GM23338 (cell line): ENCODE data around the gene NRCAM. TPM values are rescaled to one million over a fixed set of nuclear protein-coding genes. Genes with fewer than 3 reads are reported as not detected.

Experiments
- ATAC-seq: fragments of 200-7000 bp; cut with Tn5 transposase; 3 replicates; pipeline ENCODE4 v1.9.1; 2020
- DNase-seq: peaks from one replicate; pipeline ENCODE4 v3.0.0-alpha.2; 2015; ENCODE audit warnings: low spot score
- H2AFZ ChIP-seq: fragments of 200-600 bp; sonication (generic); 2 replicates; pipeline ENCODE4 v1.8.0; 2016; ENCODE audit warnings: antibody characterized with exemption, mild to moderate bottlenecking, moderate library complexity
- H3F3A ChIP-seq: fragments of 200-600 bp; sonication (generic); replicated peaks from 2 replicates; pipeline ENCODE4 v1.8.0; 2017; ENCODE audit warnings: antibody characterized with exemption, mixed run types, low read depth
- H3K27ac ChIP-seq: fragments of 200-600 bp; sonication (generic); 2 replicates; pipeline ENCODE4 v1.6.1; 2016; ENCODE audit warnings: low read depth
- H3K27me3 ChIP-seq: fragments of 200-600 bp; sonication (generic); 2 replicates; pipeline ENCODE4 v1.8.0; 2016; ENCODE audit warnings: mild to moderate bottlenecking, mixed run types, moderate library complexity; ENCODE audit not compliant: insufficient read depth
- H3K36me3 ChIP-seq: fragments of 200-600 bp; sonication (generic); 2 replicates; pipeline ENCODE4 v1.8.0; 2016; ENCODE audit warnings: mild to moderate bottlenecking; ENCODE audit not compliant: insufficient read depth
- H3K4me1 ChIP-seq: fragments of 200-600 bp; sonication (generic); 2 replicates; pipeline ENCODE4 v1.8.0; 2016; ENCODE audit warnings: mild to moderate bottlenecking, moderate library complexity; ENCODE audit not compliant: insufficient read depth
- H3K4me2 ChIP-seq: fragments of 200-600 bp; sonication (generic); 2 replicates; pipeline ENCODE4 v1.7.1; 2017; ENCODE audit warnings: mixed run types
- H3K4me3 ChIP-seq: fragments of 200-600 bp; sonication (generic); 2 replicates; pipeline ENCODE4 v1.6.1; 2016; ENCODE audit warnings: mixed run types
- H3K79me2 ChIP-seq: fragments of 200-600 bp; sonication (generic); replicated peaks from 2 replicates; pipeline ENCODE4 v1.8.0; 2017; ENCODE audit warnings: mild to moderate bottlenecking; ENCODE audit not compliant: insufficient read depth
- H3K9me2 ChIP-seq: fragments of 200-600 bp; sonication (generic); 2 replicates; pipeline ENCODE4 v1.8.0; 2017; ENCODE audit not compliant: insufficient read depth
- H4K20me1 ChIP-seq: fragments of 200-600 bp; sonication (generic); replicated peaks from 2 replicates; pipeline ENCODE4 v1.8.0; 2017; ENCODE audit warnings: mild to moderate bottlenecking; ENCODE audit not compliant: insufficient read depth
- H3K27ac Mint-ChIP-seq: 2 replicates; pipeline ENCODE4 v1.8.0; 2020; ENCODE audit warnings: inconsistent platforms, mild to moderate bottlenecking, moderate library complexity, mixed read lengths
- H3K27me3 Mint-ChIP-seq: 3 replicates; pipeline ENCODE4 v1.8.0; 2022; ENCODE audit warnings: low read depth, mild to moderate bottlenecking, moderate library complexity, mixed read lengths, inconsistent platforms; ENCODE audit not compliant: insufficient read depth, poor library complexity
- H3K36me3 Mint-ChIP-seq: 3 replicates; pipeline ENCODE4 v1.8.0; 2021; ENCODE audit warnings: low read depth, mild to moderate bottlenecking, inconsistent platforms, moderate library complexity, mixed read lengths
- H3K4me1 Mint-ChIP-seq: 3 replicates; pipeline ENCODE4 v1.8.0; 2020; ENCODE audit warnings: mild to moderate bottlenecking, inconsistent platforms, mixed read lengths
- H3K4me3 Mint-ChIP-seq: 3 replicates; pipeline ENCODE4 v1.8.0; 2021; ENCODE audit warnings: moderate library complexity, mild to moderate bottlenecking, inconsistent platforms, mixed read lengths
- H3K9me3 Mint-ChIP-seq: 3 replicates; pipeline ENCODE4 v1.8.0; 2020; ENCODE audit warnings: moderate library complexity, mild to moderate bottlenecking, inconsistent platforms, mixed read lengths
- EZH2 ChIP-seq: fragments of 200-600 bp; sonication (generic); IDR thresholded peaks from one replicate; pipeline ENCODE4 v1.8.0; 2017; ENCODE audit warnings: antibody characterized with exemption, mild to moderate bottlenecking, low read depth; ENCODE audit not compliant: unreplicated experiment
- JUNB ChIP-seq: IDR thresholded peaks from one replicate; pipeline ENCODE4 v1.6.1; 2016; ENCODE audit warnings: antibody characterized with exemption; ENCODE audit not compliant: unreplicated experiment
- POLR2AphosphoS5 ChIP-seq: IDR thresholded peaks from 2 replicates; pipeline ENCODE4 v1.6.1; 2016; ENCODE audit warnings: antibody characterized with exemption, low read depth
- ZNF114 ChIP-seq: fragments of 250-450 bp; sonication (Bioruptor Pico); IDR thresholded peaks from 2 replicates; pipeline ENCODE4 v1.5.0; 2020; ENCODE audit warnings: mild to moderate bottlenecking, moderate library complexity
- ZNF331 ChIP-seq: fragments of 250-450 bp; sonication (Bioruptor Pico); IDR thresholded peaks from 2 replicates; pipeline ENCODE4 v1.5.0; 2020; ENCODE audit warnings: low read depth, mild to moderate bottlenecking, moderate library complexity
- polyA plus RNA-seq: library from polyadenylated mRNA; unstranded; fragments of >200 nt; fragmentation: Nextera tagmentation; extraction: Ambion mirVana; gene quantifications from 2 replicates; pipeline ENCODE4 v1.2.1, GENCODE V29; 2016
- total RNA-seq: library from RNA; depleted of rRNA; stranded (reverse); fragments of >200 nt; shearing (Covaris generic); gene quantifications from 2 replicates; pipeline ENCODE4 v1.2.3, GENCODE V29; 2014
- TF ChIP-seq, protein P1 (sequence below): IDR thresholded peaks from one replicate; pipeline ENCODE4 v1.6.1; 2018; ENCODE audit warnings: antibody characterized with exemption; ENCODE audit not compliant: unreplicated experiment
- TF ChIP-seq, protein P2 (sequence below): fragments of 250-450 bp; sonication (Bioruptor Pico); IDR thresholded peaks from 2 replicates; pipeline ENCODE4 v1.5.0; 2020; ENCODE audit warnings: mild to moderate bottlenecking, moderate library complexity
- TF ChIP-seq, protein P3 (sequence below): IDR thresholded peaks from 2 replicates; pipeline ENCODE4 v1.6.1; 2016; ENCODE audit warnings: antibody characterized with exemption

NRCAM gene
- total and polyA plus RNA-seq, 2 experiments from 2014 or later = 2.5 to 6.8 TPM

DNA sequence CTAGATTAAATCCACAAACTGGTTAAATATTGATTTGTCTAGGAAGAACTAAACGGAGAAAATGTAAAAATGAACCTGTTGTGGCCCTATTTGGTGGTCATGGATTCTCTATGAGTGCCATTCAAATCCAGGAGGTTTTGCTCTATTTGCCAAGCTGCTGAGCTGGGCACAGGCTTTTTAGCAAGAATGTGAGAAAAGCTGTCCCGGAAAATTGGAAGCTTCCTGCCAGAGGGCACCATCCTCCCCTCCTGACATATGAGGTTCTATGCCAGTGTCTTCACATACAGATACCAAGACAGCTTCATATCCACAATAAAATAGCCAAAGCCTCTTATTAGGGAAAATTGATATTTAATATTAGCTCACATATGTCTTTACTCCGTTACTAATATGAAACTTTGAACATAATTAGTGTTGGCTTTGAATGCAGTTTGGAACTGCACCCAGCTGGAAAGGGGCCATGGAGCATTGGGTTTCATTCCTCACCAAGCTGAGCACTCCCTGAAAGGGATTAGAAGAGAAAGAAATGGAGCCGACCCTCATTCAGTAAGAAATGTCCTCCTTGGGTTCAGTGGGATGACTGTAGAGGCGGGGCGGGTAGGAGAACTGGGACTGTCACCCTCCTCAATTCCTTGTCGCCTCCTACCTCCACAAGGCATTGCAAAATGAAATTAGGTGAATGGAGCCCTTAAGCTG, 47.8 kb downstream of the NRCAM start:
- no peak overlapping the region for H3K27ac Mint-ChIP-seq
- peaks cover 2% of the 10 kb centered on the region for H3K27me3 Mint-ChIP-seq
- H3K4me1 ChIP-seq = no peaks in the 10 kb centered on the region
- no peaks in the 10 kb centered on the region for H3K36me3 ChIP-seq
- no peaks in the 10 kb centered on the region for H3F3A ChIP-seq
- H3K27ac ChIP-seq = no peak overlapping the region
- DNase-seq = no peak
- H3K79me2 ChIP-seq = no peaks in the 10 kb centered on the region
- no peak for TF ChIP-seq ZNF114 (CRISPR knock-in tag)
- TF ChIP-seq, protein P1, sequence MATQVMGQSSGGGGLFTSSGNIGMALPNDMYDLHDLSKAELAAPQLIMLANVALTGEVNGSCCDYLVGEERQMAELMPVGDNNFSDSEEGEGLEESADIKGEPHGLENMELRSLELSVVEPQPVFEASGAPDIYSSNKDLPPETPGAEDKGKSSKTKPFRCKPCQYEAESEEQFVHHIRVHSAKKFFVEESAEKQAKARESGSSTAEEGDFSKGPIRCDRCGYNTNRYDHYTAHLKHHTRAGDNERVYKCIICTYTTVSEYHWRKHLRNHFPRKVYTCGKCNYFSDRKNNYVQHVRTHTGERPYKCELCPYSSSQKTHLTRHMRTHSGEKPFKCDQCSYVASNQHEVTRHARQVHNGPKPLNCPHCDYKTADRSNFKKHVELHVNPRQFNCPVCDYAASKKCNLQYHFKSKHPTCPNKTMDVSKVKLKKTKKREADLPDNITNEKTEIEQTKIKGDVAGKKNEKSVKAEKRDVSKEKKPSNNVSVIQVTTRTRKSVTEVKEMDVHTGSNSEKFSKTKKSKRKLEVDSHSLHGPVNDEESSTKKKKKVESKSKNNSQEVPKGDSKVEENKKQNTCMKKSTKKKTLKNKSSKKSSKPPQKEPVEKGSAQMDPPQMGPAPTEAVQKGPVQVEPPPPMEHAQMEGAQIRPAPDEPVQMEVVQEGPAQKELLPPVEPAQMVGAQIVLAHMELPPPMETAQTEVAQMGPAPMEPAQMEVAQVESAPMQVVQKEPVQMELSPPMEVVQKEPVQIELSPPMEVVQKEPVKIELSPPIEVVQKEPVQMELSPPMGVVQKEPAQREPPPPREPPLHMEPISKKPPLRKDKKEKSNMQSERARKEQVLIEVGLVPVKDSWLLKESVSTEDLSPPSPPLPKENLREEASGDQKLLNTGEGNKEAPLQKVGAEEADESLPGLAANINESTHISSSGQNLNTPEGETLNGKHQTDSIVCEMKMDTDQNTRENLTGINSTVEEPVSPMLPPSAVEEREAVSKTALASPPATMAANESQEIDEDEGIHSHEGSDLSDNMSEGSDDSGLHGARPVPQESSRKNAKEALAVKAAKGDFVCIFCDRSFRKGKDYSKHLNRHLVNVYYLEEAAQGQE = no peak
- TF ChIP-seq POLR2AphosphoS5 = no peak
- TF ChIP-seq EZH2 = no peak
- TF ChIP-seq JUNB = no peak
- ATAC-seq = no peak
- no peaks in the 10 kb centered on the region for H4K20me1 ChIP-seq
- H3K4me1 Mint-ChIP-seq = no peaks in the 10 kb centered on the region
- H3K36me3 Mint-ChIP-seq = no peaks in the 10 kb centered on the region
- no peaks in the 10 kb centered on the region for H3K9me3 Mint-ChIP-seq
- H3K4me2 ChIP-seq = no peak overlapping the region
- no peak overlapping the region for H2AFZ ChIP-seq
- no peak overlapping the region for H3K4me3 ChIP-seq
- H3K27me3 ChIP-seq = no peaks in the 10 kb centered on the region
- H3K4me3 Mint-ChIP-seq = no peak overlapping the region
- H3K9me2 ChIP-seq = no peaks in the 10 kb centered on the region

DNA sequence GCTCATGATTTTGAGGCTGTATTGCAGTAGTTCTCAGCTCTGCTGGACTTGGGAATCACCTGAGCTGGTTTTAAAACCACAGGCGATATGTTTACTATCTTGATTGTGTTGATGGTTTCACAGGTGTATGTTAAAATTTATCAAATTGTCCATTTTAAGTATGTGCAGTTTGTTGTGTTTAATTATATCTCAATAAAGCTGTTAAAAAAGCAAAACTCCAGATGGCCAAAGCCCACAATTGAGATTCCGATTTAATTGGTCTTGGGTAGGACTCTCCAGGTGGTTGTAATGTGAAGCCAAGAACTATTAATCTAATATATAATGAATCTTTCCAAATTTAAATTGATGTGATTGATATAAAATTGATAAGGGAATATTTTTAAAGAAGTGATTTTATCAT, 48.6 kb downstream of the NRCAM start:
- H3K4me2 ChIP-seq = no peak overlapping the region
- no peaks in the 10 kb centered on the region for H3K79me2 ChIP-seq
- ATAC-seq (no peak), DNase-seq (no peak)
- H3K4me1 ChIP-seq = no peaks in the 10 kb centered on the region
- peaks cover 2% of the 10 kb centered on the region for H3K27me3 Mint-ChIP-seq
- H4K20me1 ChIP-seq = no peaks in the 10 kb centered on the region
- no peaks in the 10 kb centered on the region for H3K27me3 ChIP-seq
- H3K9me2 ChIP-seq = no peaks in the 10 kb centered on the region
- no peak overlapping the region for H3K27ac Mint-ChIP-seq
- no peaks in the 10 kb centered on the region for H3K9me3 Mint-ChIP-seq
- no peak overlapping the region for H3K4me3 ChIP-seq
- H2AFZ ChIP-seq = no peak overlapping the region
- no peaks in the 10 kb centered on the region for H3K36me3 ChIP-seq
- H3K36me3 Mint-ChIP-seq = no peaks in the 10 kb centered on the region
- no peak overlapping the region for H3K4me3 Mint-ChIP-seq
- no peaks in the 10 kb centered on the region for H3K4me1 Mint-ChIP-seq
- no peaks in the 10 kb centered on the region for H3F3A ChIP-seq
- H3K27ac ChIP-seq = no peak overlapping the region
- no peak for TF ChIP-seq ZNF331 (CRISPR knock-in tag)
- TF ChIP-seq, protein P2, sequence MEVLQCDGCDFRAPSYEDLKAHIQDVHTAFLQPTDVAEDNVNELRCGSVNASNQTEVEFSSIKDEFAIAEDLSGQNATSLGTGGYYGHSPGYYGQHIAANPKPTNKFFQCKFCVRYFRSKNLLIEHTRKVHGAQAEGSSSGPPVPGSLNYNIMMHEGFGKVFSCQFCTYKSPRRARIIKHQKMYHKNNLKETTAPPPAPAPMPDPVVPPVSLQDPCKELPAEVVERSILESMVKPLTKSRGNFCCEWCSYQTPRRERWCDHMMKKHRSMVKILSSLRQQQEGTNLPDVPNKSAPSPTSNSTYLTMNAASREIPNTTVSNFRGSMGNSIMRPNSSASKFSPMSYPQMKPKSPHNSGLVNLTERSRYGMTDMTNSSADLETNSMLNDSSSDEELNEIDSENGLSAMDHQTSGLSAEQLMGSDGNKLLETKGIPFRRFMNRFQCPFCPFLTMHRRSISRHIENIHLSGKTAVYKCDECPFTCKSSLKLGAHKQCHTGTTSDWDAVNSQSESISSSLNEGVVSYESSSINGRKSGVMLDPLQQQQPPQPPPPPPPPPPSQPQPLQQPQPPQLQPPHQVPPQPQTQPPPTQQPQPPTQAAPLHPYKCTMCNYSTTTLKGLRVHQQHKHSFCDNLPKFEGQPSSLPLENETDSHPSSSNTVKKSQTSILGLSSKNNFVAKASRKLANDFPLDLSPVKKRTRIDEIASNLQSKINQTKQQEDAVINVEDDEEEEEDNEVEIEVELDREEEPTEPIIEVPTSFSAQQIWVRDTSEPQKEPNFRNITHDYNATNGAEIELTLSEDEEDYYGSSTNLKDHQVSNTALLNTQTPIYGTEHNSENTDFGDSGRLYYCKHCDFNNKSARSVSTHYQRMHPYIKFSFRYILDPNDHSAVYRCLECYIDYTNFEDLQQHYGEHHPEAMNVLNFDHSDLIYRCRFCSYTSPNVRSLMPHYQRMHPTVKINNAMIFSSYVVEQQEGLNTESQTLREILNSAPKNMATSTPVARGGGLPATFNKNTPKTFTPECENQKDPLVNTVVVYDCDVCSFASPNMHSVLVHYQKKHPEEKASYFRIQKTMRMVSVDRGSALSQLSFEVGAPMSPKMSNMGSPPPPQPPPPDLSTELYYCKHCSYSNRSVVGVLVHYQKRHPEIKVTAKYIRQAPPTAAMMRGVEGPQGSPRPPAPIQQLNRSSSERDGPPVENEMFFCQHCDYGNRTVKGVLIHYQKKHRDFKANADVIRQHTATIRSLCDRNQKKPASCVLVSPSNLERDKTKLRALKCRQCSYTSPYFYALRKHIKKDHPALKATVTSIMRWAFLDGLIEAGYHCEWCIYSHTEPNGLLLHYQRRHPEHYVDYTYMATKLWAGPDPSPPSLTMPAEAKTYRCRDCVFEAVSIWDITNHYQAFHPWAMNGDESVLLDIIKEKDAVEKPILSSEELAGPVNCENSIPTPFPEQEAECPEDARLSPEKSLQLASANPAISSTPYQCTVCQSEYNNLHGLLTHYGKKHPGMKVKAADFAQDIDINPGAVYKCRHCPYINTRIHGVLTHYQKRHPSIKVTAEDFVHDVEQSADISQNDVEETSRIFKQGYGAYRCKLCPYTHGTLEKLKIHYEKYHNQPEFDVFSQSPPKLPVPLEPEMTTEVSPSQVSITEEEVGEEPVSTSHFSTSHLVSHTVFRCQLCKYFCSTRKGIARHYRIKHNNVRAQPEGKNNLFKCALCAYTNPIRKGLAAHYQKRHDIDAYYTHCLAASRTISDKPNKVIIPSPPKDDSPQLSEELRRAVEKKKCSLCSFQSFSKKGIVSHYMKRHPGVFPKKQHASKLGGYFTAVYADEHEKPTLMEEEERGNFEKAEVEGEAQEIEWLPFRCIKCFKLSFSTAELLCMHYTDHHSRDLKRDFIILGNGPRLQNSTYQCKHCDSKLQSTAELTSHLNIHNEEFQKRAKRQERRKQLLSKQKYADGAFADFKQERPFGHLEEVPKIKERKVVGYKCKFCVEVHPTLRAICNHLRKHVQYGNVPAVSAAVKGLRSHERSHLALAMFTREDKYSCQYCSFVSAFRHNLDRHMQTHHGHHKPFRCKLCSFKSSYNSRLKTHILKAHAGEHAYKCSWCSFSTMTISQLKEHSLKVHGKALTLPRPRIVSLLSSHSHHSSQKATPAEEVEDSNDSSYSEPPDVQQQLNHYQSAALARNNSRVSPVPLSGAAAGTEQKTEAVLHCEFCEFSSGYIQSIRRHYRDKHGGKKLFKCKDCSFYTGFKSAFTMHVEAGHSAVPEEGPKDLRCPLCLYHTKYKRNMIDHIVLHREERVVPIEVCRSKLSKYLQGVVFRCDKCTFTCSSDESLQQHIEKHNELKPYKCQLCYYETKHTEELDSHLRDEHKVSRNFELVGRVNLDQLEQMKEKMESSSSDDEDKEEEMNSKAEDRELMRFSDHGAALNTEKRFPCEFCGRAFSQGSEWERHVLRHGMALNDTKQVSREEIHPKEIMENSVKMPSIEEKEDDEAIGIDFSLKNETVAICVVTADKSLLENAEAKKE = no peak
- TF ChIP-seq, protein P3, sequence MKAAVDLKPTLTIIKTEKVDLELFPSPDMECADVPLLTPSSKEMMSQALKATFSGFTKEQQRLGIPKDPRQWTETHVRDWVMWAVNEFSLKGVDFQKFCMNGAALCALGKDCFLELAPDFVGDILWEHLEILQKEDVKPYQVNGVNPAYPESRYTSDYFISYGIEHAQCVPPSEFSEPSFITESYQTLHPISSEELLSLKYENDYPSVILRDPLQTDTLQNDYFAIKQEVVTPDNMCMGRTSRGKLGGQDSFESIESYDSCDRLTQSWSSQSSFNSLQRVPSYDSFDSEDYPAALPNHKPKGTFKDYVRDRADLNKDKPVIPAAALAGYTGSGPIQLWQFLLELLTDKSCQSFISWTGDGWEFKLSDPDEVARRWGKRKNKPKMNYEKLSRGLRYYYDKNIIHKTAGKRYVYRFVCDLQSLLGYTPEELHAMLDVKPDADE = no peak
